GM12872 (cell line): ENCODE results near the gene TNK1.

Experiments used
- CTCF ChIP-seq: IDR thresholded peaks from 3 replicates; pipeline ENCODE4 v1.5.1; 2011; ENCODE audit warnings: low read depth, mild to moderate bottlenecking, low read length, moderate library complexity; ENCODE audit not compliant: insufficient read depth

TNK1 gene

GRCh38 chr17:7415784-7416183 is 34.9 kb downstream of the TNK1 start:
- TF ChIP-seq CTCF = no peak

GRCh38 chr17:7416323-7416722 is 35.4 kb downstream of the TNK1 start:
- TF ChIP-seq CTCF = no peak

GRCh38 chr17:7417056-7417655 is 36.3 kb downstream of the TNK1 start:
- no peak for TF ChIP-seq CTCF

GRCh38 chr17:7418472-7419152 is 37.7 kb downstream of the TNK1 start:
- TF ChIP-seq CTCF = no peak

- no peak for TF ChIP-seq CTCF
These were observed 39.1 kb downstream of the TNK1 start, which contains the start of gene SPEM1 for GRCh38 chr17:7419819-7420610. SPEM1 (plus strand) TSS chr17:7420324; CDS start chr17:7420385, 61 bp downstream.

- no peak for TF ChIP-seq CTCF
These were observed 40.3 kb downstream of the TNK1 start for GRCh38 chr17:7421186-7421585.

- no peak for TF ChIP-seq CTCF
These were observed 42.8 kb downstream of the TNK1 start for GRCh38 chr17:7423679-7424078.
